Measurements from ENCODE around the gene ENTPD2. TPM values are rescaled to one million over a fixed set of nuclear protein-coding genes. Genes with fewer than 3 reads are reported as not detected.

Gene ENTPD2
- total and polyA plus RNA-seq, 4 donors: 0.09 to 0.40 (median 0.21) TPM

DNA sequence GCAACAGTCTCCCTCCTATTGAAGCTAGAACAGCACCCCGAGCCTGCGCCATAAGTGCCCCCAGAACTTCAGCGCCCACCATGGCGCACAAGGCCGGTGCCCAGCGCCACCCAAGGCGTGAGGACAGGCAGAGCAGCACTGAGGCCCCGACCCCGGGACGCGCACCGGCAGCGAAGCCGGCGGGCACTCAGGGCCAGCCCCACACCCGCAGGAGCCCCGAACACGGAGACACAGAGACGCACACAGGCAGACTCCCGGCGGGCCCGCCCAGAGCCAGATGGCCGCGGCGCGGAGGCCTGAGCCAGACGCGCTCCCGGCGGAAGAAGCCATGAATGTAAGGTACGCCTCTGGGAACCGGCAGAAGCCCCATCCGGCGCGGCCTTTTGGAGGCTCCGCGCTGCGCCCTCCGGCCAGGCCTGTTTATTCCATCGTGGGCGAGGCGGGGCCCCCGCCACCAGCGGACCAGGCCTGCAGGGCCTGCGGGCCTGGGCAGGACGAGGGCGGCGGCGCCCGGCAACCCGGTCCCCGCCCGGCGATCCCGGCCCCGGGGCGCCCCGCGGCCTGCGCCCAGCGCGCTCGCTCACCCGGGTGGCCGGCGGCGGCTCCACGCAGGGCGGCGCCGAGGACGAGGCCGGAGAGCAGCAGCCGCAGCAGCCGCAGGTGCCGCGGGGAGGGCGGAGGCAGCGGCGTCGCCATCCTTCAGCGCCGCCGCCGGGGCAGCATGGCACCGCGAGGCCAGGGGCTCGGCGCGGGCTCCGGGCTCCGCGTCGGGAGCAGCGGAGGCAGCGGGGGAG lies 8.4 kb downstream of the ENTPD2 start (continued):
- TF ChIP-seq, protein P1, sequence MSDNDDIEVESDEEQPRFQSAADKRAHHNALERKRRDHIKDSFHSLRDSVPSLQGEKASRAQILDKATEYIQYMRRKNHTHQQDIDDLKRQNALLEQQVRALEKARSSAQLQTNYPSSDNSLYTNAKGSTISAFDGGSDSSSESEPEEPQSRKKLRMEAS (IDR thresholded peaks at IDR 0.05): no peak
- no peak for TF ChIP-seq GABPA (IDR thresholded peaks at IDR 0.05 in 1 of 2, conservative IDR thresholded peaks at IDR 0.05 in 1 of 2)
- no peak for TF ChIP-seq SP1 (IDR thresholded peaks at IDR 0.05)
- TF ChIP-seq FOXA1 (IDR thresholded peaks at IDR 0.05): no peak
- TF ChIP-seq, protein P2, sequence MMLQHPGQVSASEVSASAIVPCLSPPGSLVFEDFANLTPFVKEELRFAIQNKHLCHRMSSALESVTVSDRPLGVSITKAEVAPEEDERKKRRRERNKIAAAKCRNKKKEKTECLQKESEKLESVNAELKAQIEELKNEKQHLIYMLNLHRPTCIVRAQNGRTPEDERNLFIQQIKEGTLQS (IDR thresholded peaks at IDR 0.05): no peak
- no peak for TF ChIP-seq FOXA2 (IDR thresholded peaks at IDR 0.05)
- no peak for TF ChIP-seq TAF1 (conservative IDR thresholded peaks at IDR 0.05)

DNA sequence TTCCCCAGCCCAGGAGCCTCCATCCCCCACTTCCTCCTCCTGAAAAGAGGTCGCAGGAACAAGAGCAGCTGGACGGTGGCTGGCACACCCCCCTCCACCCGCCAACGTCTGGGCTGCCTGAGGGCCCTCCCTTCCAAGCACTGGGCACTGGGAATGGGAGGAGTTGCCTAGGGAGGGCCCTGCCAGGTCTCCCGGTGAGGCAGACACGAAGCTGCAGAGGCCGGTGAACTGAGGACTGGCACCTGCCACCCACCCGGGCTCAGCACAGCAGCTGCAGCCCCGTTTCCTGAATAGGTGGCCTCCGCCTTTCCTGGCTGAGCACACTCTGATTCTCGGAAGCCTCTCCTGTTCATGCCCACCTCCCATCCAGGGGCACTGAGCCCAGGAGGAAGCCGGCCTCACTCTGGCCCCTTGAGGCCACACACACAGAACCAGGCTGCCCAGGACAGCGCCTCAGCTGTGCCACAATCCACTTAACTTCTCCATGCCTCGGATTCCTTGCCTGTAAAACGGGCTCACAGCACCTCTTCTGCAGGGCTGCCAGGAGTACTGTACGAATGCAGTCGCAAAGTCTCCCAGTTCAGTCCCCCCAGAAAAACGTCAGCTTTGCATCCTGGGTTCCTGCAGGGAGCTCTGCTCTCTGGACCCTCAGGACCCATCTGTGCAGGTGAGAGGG lies 9.2 kb downstream of the ENTPD2 start:
- Histone ChIP-seq H3K9me3 (ENCODE audit: control insufficient read depth in 4 of 4, low read length in 3 of 4) (no peaks in the 10 kb centered on the region), H3K27me3 (ENCODE audit: control insufficient read depth in 4 of 4, insufficient read depth in 4 of 4, low read length in 3 of 4) (peaks cover 6 to 22% (median 7%) of the 10 kb centered on the region in 4 donors), H3K36me3 (ENCODE audit: control insufficient read depth in 4 of 4, insufficient read depth in 3 of 4, low read depth in 1 of 4, low read length in 3 of 4) (no peaks in the 10 kb centered on the region), H3K4me3 (ENCODE audit: low read depth in 1 of 3, low read length in 3 of 3) (peak overlapping the region in 1 of 3 donors; percentile 54), H3K4me1 (ENCODE audit: control insufficient read depth in 4 of 4, insufficient read depth in 4 of 4, low read length in 3 of 4) (peaks cover 0 to 34% (median 4%) of the 10 kb centered on the region in 4 donors), H3K9ac (ENCODE audit: low read depth in 1 of 2, low read length in 2 of 2) (no peak overlapping the region), H3K27ac (ENCODE audit: low read depth in 1 of 2, low read length in 2 of 2) (no peak overlapping the region)
- 33% methylated on average over 18 of the region's 18 CpGs for WGBS
- DNase-seq (ENCODE audit: low spot score): no peak
- TF ChIP-seq, protein P3, sequence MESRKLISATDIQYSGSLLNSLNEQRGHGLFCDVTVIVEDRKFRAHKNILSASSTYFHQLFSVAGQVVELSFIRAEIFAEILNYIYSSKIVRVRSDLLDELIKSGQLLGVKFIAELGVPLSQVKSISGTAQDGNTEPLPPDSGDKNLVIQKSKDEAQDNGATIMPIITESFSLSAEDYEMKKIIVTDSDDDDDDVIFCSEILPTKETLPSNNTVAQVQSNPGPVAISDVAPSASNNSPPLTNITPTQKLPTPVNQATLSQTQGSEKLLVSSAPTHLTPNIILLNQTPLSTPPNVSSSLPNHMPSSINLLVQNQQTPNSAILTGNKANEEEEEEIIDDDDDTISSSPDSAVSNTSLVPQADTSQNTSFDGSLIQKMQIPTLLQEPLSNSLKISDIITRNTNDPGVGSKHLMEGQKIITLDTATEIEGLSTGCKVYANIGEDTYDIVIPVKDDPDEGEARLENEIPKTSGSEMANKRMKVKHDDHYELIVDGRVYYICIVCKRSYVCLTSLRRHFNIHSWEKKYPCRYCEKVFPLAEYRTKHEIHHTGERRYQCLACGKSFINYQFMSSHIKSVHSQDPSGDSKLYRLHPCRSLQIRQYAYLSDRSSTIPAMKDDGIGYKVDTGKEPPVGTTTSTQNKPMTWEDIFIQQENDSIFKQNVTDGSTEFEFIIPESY (IDR thresholded peaks at IDR 0.05): no peak
- TF ChIP-seq HNF4G (IDR thresholded peaks at IDR 0.05): no peak
- TF ChIP-seq FOXA2 (IDR thresholded peaks at IDR 0.05): no peak
- TF ChIP-seq GABPA (IDR thresholded peaks at IDR 0.05 in 1 of 2, conservative IDR thresholded peaks at IDR 0.05 in 1 of 2): no peak
- TF ChIP-seq, protein P1 (IDR thresholded peaks at IDR 0.05): no peak
- TF ChIP-seq RAD21 (IDR thresholded peaks at IDR 0.05): no peak
- TF ChIP-seq, protein P4, sequence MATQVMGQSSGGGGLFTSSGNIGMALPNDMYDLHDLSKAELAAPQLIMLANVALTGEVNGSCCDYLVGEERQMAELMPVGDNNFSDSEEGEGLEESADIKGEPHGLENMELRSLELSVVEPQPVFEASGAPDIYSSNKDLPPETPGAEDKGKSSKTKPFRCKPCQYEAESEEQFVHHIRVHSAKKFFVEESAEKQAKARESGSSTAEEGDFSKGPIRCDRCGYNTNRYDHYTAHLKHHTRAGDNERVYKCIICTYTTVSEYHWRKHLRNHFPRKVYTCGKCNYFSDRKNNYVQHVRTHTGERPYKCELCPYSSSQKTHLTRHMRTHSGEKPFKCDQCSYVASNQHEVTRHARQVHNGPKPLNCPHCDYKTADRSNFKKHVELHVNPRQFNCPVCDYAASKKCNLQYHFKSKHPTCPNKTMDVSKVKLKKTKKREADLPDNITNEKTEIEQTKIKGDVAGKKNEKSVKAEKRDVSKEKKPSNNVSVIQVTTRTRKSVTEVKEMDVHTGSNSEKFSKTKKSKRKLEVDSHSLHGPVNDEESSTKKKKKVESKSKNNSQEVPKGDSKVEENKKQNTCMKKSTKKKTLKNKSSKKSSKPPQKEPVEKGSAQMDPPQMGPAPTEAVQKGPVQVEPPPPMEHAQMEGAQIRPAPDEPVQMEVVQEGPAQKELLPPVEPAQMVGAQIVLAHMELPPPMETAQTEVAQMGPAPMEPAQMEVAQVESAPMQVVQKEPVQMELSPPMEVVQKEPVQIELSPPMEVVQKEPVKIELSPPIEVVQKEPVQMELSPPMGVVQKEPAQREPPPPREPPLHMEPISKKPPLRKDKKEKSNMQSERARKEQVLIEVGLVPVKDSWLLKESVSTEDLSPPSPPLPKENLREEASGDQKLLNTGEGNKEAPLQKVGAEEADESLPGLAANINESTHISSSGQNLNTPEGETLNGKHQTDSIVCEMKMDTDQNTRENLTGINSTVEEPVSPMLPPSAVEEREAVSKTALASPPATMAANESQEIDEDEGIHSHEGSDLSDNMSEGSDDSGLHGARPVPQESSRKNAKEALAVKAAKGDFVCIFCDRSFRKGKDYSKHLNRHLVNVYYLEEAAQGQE (IDR thresholded peaks at IDR 0.05): no peak
- no peak for TF ChIP-seq EGR1 (IDR thresholded peaks at IDR 0.05; ENCODE audit: low read depth in 2 of 2)
- TF ChIP-seq HNF4A (conservative IDR thresholded peaks at IDR 0.05): no peak
- no peak for TF ChIP-seq FOXA1 (IDR thresholded peaks at IDR 0.05)
- TF ChIP-seq TAF1 (conservative IDR thresholded peaks at IDR 0.05): no peak
- TF ChIP-seq RXRA (IDR thresholded peaks at IDR 0.05): no peak
- no peak for TF ChIP-seq NR2F2 (IDR thresholded peaks at IDR 0.05)
- TF ChIP-seq SP1 (IDR thresholded peaks at IDR 0.05): no peak
- TF ChIP-seq, protein P2 (IDR thresholded peaks at IDR 0.05): no peak
- no peak for TF ChIP-seq JUND (IDR thresholded peaks at IDR 0.05)
